SK-N-SH (cell line): ENCODE data around the gene KLLN. TPM values are rescaled to one million over a fixed set of nuclear protein-coding genes. Genes with fewer than 3 reads are reported as not detected.

Experiments
- CTCF ChIA-PET: fragments of 300-600, 350-600 bp; formaldehyde crosslinking; extraction: SDS; loops from one replicate; lab custom pipeline; 2021; lab: Yijun Ruan, JAX
- POLR2A ChIA-PET: fragments of 350-600 bp; sonication (Branson Sonifier 250); formaldehyde crosslinking; extraction: SDS; loops from one replicate; lab custom pipeline; 2020; ENCODE audit warnings: antibody characterized with exemption, inconsistent platforms; lab: Yijun Ruan, JAX
- DNase-seq: peaks from one replicate; pipeline ENCODE4 v3.0.0; 2012
- H2AFZ ChIP-seq: fragments of 200-600 bp; sonication (generic); 2 replicates; pipeline ENCODE4 v1.8.1; 2016; ENCODE audit warnings: antibody characterized with exemption, mild to moderate bottlenecking, low read depth
- H3F3A ChIP-seq: fragments of 200-600 bp; sonication (generic); replicated peaks from 2 replicates; pipeline ENCODE3; 2016; ENCODE audit warnings: antibody characterized with exemption, mild to moderate bottlenecking; ENCODE audit not compliant: insufficient read depth
- H3K27ac ChIP-seq, 2 experiments: fragments of 200-500 bp in 1 of 2; fragments of 200-600 bp in 1 of 2; sonication (Bioruptor generic) in 1 of 2; sonication (generic), shearing (Covaris generic) in 1 of 2; 2 replicates each; pipeline versions ENCODE4 v1.5.1 to v1.6.1; 2014 to 2016; ENCODE audit warnings: low read depth in 2 of 2, inconsistent platforms in 1 of 2, low read length in 1 of 2, mild to moderate bottlenecking in 1 of 2, mixed read lengths in 1 of 2
- H3K27me3 ChIP-seq: fragments of 200-600 bp; sonication (generic), shearing (Covaris generic); 2 replicates; pipeline ENCODE4 v1.6.1; 2016; ENCODE audit warnings: mixed run types; ENCODE audit not compliant: insufficient read depth
- H3K36me3 ChIP-seq, 2 experiments: fragments of 200-500 bp in 1 of 2; fragments of 200-600 bp in 1 of 2; sonication (Bioruptor generic) in 1 of 2; sonication (generic) in 1 of 2; replicated peaks in 1 of 2; 2 replicates each; pipeline versions ENCODE3 to v1.5.1; 2014 to 2016; ENCODE audit warnings: low read length in 1 of 2, mild to moderate bottlenecking in 1 of 2; ENCODE audit not compliant: insufficient read depth in 2 of 2, control insufficient read depth in 1 of 2
- H3K4me1 ChIP-seq, 2 experiments: fragments of 200-500 bp in 1 of 2; fragments of 200-600 bp in 1 of 2; sonication (Bioruptor generic) in 1 of 2; sonication (generic), shearing (Covaris generic) in 1 of 2; 2 replicates each; pipeline versions ENCODE4 v1.5.1 to v1.6.1; 2014 to 2016; ENCODE audit warnings: low read depth in 1 of 2, low read length in 1 of 2, mixed run types in 1 of 2; ENCODE audit not compliant: insufficient read depth in 2 of 2, control insufficient read depth in 1 of 2
- H3K4me2 ChIP-seq: fragments of 200-600 bp; sonication (generic), shearing (Covaris generic); 2 replicates; pipeline ENCODE4 v1.6.1; 2017; ENCODE audit warnings: mixed run types
- H3K4me3 ChIP-seq, 2 experiments: fragments of 200-500 bp in 1 of 2; fragments of 200-600 bp in 1 of 2; sonication (Bioruptor generic) in 1 of 2; sonication (generic), shearing (Covaris generic) in 1 of 2; 2 replicates each; pipeline versions ENCODE4 v1.5.1 to v1.8.1; 2014 to 2016; ENCODE audit warnings: low read depth in 2 of 2, inconsistent platforms in 1 of 2, low read length in 1 of 2, mild to moderate bottlenecking in 1 of 2, mixed read lengths in 1 of 2, moderate library complexity in 1 of 2
- H3K79me2 ChIP-seq: fragments of 200-600 bp; sonication (generic); 2 replicates; pipeline ENCODE4 v1.8.1; 2017; ENCODE audit warnings: mild to moderate bottlenecking; ENCODE audit not compliant: insufficient read depth
- H3K9ac ChIP-seq: fragments of 200-600 bp; sonication (generic); 2 replicates; pipeline ENCODE4 v1.6.1; 2017; ENCODE audit warnings: mixed run types
- H3K9me2 ChIP-seq: fragments of 200-600 bp; sonication (generic); 2 replicates; pipeline ENCODE4 v1.6.1; 2017; ENCODE audit warnings: mixed run types
- H3K9me3 ChIP-seq: fragments of 200-600 bp; sonication (generic); 2 replicates; pipeline ENCODE4 v1.6.1; 2017; ENCODE audit warnings: mixed run types, mild to moderate bottlenecking, moderate library complexity
- H4K20me1 ChIP-seq: fragments of 200-600 bp; sonication (generic); 2 replicates; pipeline ENCODE4 v1.6.1; 2017; ENCODE audit warnings: mild to moderate bottlenecking, mixed run types; ENCODE audit not compliant: insufficient read depth
- CHD2 ChIP-seq: fragments of 150-350 bp; IDR thresholded peaks from 2 replicates; pipeline ENCODE4 v1.6.1; 2018; ENCODE audit warnings: low read length; ENCODE audit not compliant: partially characterized antibody
- CTCF ChIP-seq: fragments of 200-600 bp; sonication (generic); IDR thresholded peaks from 2 replicates; pipeline ENCODE4 v1.6.1; 2017; ENCODE audit warnings: antibody characterized with exemption, mild to moderate bottlenecking, moderate library complexity
- FOXM1 ChIP-seq: IDR thresholded peaks from 2 replicates; pipeline ENCODE4 v1.4.0; 2012; ENCODE audit warnings: low read depth, mild to moderate bottlenecking
- GABPA ChIP-seq: IDR thresholded peaks from 2 replicates; pipeline ENCODE4 v1.4.0; 2012; ENCODE audit warnings: low read depth, mild to moderate bottlenecking
- GATA2 ChIP-seq: sonication (generic); formaldehyde crosslinking; IDR thresholded peaks from 2 replicates; pipeline ENCODE4 v1.5.0; 2020; ENCODE audit warnings: mild to moderate bottlenecking, missing genetic modification reagents
- MAX ChIP-seq: IDR thresholded peaks from 2 replicates; pipeline ENCODE4 v1.4.0; 2012; ENCODE audit warnings: low read depth
- MXI1 ChIP-seq: IDR thresholded peaks from 2 replicates; pipeline ENCODE4 v1.6.1; 2012; ENCODE audit warnings: mild to moderate bottlenecking, low read depth, low read length, improper control_type of control experiment
- NRF1 ChIP-seq: IDR thresholded peaks from 2 replicates; pipeline ENCODE4 v1.6.1; 2012; ENCODE audit warnings: low read depth, mild to moderate bottlenecking, low read length
- PBX3 ChIP-seq: IDR thresholded peaks from 2 replicates; pipeline ENCODE4; 2012
- RAD21 ChIP-seq: IDR thresholded peaks from 2 replicates; pipeline ENCODE4 v1.6.1; 2012; ENCODE audit warnings: mild to moderate bottlenecking, low read length
- RCOR1 ChIP-seq: fragments of 150-350 bp; IDR thresholded peaks from 2 replicates; pipeline ENCODE4 v1.6.1; 2017; ENCODE audit warnings: antibody characterized with exemption, low read length
- SIN3A ChIP-seq: IDR thresholded peaks from 2 replicates; pipeline ENCODE4 v1.6.1; 2012; ENCODE audit warnings: low read depth, mild to moderate bottlenecking, low read length, moderate library complexity, borderline replicate concordance
- SMC3 ChIP-seq: IDR thresholded peaks from 2 replicates; pipeline ENCODE4 v1.6.1; 2012; ENCODE audit warnings: low read depth, low read length, improper control_type of control experiment
- USF1 ChIP-seq: IDR thresholded peaks from 2 replicates; pipeline ENCODE4 v1.4.0; 2012; ENCODE audit warnings: low read depth, borderline replicate concordance
- USF2 ChIP-seq: fragments of 150-350 bp; IDR thresholded peaks from 2 replicates; pipeline ENCODE4 v1.6.1; 2017; ENCODE audit warnings: antibody characterized with exemption, low read length, low read depth, borderline replicate concordance
- YY1 ChIP-seq: IDR thresholded peaks from 2 replicates; pipeline ENCODE4 v1.4.0; 2012; ENCODE audit warnings: low read depth, mild to moderate bottlenecking
- WGBS: methylation state at CpG from one replicate; pipeline ENCODE4 v1.1.6; 2017; ENCODE audit warnings: low lambda C conversion rate; 5-methylcytosine and 5-hydroxymethylcytosine counted together
- polyA plus RNA-seq, 3 experiments: library from polyadenylated mRNA; depleted of rRNA; stranded (reverse); fragments of >200 nt; gene quantifications; 2 replicates each; pipeline ENCODE4 v1.2.3, GENCODE V29; 2012
- TF ChIP-seq, protein P1 (sequence below): fragments of 150-350 bp; IDR thresholded peaks from 2 replicates; pipeline ENCODE4 v1.6.1; 2016; ENCODE audit warnings: mild to moderate bottlenecking, low read depth, low read length
- TF ChIP-seq, protein P2 (sequence below): IDR thresholded peaks from 2 replicates; pipeline ENCODE4 v1.6.1; 2012; ENCODE audit warnings: mild to moderate bottlenecking, low read depth, low read length, moderate library complexity

Gene KLLN
- polyA plus RNA-seq, 1 of the 3 experiments (the other 2 are of a cell fraction): 1.2 TPM

- H3K4me2 ChIP-seq: no peak overlapping the region
- TF ChIP-seq, protein P1, sequence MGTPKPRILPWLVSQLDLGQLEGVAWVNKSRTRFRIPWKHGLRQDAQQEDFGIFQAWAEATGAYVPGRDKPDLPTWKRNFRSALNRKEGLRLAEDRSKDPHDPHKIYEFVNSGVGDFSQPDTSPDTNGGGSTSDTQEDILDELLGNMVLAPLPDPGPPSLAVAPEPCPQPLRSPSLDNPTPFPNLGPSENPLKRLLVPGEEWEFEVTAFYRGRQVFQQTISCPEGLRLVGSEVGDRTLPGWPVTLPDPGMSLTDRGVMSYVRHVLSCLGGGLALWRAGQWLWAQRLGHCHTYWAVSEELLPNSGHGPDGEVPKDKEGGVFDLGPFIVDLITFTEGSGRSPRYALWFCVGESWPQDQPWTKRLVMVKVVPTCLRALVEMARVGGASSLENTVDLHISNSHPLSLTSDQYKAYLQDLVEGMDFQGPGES: no peak
- TF ChIP-seq USF1: no peak
- no peak for TF ChIP-seq PBX3
- TF ChIP-seq GATA2 (CRISPR knock-in tag): no peak
- no peak for TF ChIP-seq SMC3
- no peak for TF ChIP-seq NRF1
- TF ChIP-seq, protein P2, sequence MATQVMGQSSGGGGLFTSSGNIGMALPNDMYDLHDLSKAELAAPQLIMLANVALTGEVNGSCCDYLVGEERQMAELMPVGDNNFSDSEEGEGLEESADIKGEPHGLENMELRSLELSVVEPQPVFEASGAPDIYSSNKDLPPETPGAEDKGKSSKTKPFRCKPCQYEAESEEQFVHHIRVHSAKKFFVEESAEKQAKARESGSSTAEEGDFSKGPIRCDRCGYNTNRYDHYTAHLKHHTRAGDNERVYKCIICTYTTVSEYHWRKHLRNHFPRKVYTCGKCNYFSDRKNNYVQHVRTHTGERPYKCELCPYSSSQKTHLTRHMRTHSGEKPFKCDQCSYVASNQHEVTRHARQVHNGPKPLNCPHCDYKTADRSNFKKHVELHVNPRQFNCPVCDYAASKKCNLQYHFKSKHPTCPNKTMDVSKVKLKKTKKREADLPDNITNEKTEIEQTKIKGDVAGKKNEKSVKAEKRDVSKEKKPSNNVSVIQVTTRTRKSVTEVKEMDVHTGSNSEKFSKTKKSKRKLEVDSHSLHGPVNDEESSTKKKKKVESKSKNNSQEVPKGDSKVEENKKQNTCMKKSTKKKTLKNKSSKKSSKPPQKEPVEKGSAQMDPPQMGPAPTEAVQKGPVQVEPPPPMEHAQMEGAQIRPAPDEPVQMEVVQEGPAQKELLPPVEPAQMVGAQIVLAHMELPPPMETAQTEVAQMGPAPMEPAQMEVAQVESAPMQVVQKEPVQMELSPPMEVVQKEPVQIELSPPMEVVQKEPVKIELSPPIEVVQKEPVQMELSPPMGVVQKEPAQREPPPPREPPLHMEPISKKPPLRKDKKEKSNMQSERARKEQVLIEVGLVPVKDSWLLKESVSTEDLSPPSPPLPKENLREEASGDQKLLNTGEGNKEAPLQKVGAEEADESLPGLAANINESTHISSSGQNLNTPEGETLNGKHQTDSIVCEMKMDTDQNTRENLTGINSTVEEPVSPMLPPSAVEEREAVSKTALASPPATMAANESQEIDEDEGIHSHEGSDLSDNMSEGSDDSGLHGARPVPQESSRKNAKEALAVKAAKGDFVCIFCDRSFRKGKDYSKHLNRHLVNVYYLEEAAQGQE: no peak
- TF ChIP-seq SIN3A: no peak
- TF ChIP-seq USF2: no peak
- no peak for TF ChIP-seq RAD21
- TF ChIP-seq MXI1: no peak
- TF ChIP-seq CHD2: no peak
- no peak for TF ChIP-seq YY1
- TF ChIP-seq FOXM1: no peak
- no peak for TF ChIP-seq RCOR1
- TF ChIP-seq GABPA: no peak
- no peak for TF ChIP-seq MAX
- no peak for TF ChIP-seq CTCF
- H3K4me1 ChIP-seq: peaks cover 2 to 17% of the 10 kb centered on the region in 2 experiments; a peak in 3 of 4 replicates
- ChIA-PET CTCF (interaction anchor here (0.9 to 1.5 kb wide), 4 partner anchors 11 to 720 kb away, joined by 3 to 4 read pairs (median 3); no protein-coding TSS in a partner anchor), POLR2A (interaction anchor here (0.6 kb wide), 1 partner anchor 26 kb away, joined by 3 read pairs; no protein-coding TSS in a partner anchor)
- no peak overlapping the region for H3K9ac ChIP-seq
- H3K9me2 ChIP-seq: no peaks in the 10 kb centered on the region
- H3F3A ChIP-seq: no peaks in the 10 kb centered on the region
- H3K27ac ChIP-seq: no peak overlapping the region
- H3K4me3 ChIP-seq: no peak overlapping the region
- H2AFZ ChIP-seq: no peak overlapping the region
- H3K27me3 ChIP-seq: no peaks in the 10 kb centered on the region
- no peaks in the 10 kb centered on the region for H3K79me2 ChIP-seq
- no peaks in the 10 kb centered on the region for H3K36me3 ChIP-seq
- H3K9me3 ChIP-seq: no peaks in the 10 kb centered on the region
- H4K20me1 ChIP-seq: no peaks in the 10 kb centered on the region
- 82% methylated on average over 3 of the region's 3 CpGs for WGBS
- no peak for DNase-seq
Measured at GRCh38 chr10:87845624-87845998, 17.7 kb downstream of the KLLN start.
